ENCODE data around the gene TCERG1L.

The TCERG1L gene

DNA sequence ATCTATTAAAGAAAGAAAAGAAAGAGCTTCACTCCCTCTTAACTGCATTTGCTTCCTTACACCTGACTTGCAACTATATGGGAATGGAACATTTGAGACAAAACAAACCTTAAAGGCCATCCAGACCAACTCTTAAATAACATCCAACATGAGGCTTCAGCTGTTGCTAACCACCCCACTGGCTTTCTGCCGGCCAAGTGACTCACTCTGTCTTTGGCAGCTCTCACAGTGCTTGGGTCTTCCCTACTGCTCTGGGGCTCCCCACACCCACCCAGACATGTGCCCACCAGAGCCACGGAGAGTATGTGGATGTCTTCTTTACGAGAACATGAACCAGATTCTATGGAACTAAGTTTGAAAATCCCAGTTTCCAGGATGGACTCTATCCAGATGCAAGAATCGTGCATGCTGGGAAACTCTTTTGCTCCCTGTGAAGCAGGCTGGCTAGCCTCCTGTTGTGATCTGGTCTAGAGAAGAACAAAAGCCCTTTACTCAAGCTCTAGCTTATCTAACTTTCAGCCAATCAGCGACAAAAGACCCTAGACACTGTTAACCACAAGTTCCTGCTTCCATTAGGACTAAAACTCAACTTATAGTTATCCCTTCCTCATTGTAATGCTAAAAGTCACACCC lies 245.7 kb downstream of the TCERG1L start:
- no peak for DNase-seq (ENCODE audit: low spot score)

DNA sequence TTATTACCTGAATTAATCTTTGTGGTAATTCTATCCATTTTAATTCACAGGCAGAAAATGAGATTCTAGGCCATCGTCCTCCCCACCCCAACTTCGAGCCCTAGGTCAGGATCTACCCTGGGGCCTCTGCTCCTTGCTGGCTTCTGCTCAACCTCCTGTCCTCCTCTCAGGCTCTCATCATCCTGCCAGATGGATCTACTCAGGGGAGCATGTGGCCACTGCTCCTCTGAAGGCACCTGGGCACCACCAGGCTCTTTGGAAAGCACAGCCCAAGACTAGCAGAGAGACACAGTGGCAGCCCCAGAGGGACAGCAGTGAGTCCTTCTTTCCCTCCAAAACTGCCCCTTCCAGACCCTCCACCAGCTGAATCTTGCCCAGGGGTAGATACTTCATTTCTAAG lies 248.2 kb downstream of the TCERG1L start:
- no peak for DNase-seq (ENCODE audit: low spot score)

DNA sequence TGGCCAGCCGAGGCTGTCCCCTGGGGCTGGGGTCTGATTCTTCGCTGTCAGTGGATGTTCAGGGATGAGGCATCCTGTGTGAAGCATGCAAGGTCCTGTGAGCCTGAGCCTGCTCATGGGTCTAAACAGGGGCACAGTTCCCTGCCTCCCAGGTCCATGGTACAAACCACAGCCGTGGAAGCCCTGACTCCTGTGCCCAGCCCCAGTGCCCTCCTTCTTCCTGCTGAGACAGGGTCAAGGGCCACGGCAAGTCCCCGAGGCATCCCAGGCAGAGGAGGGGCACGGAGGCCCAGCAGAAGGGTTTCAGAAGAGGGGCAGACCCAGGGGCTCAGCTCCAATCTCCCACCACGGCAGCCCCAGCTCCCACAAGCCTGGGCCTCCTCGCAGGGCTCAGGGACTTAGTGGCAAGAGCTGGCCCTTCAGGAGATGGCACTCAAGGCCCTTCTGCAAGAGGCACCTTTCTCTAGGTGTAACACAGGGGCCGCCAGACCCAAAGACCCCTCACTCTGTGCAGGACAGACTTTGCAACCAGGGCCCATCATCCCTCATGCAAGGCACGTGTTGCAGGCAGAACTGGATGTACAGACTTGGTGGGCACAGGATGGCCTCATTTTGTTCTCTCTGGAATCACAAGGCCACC lies 248.8 kb downstream of the TCERG1L start:
- DNase-seq (ENCODE audit: low spot score) = no peak

DNA sequence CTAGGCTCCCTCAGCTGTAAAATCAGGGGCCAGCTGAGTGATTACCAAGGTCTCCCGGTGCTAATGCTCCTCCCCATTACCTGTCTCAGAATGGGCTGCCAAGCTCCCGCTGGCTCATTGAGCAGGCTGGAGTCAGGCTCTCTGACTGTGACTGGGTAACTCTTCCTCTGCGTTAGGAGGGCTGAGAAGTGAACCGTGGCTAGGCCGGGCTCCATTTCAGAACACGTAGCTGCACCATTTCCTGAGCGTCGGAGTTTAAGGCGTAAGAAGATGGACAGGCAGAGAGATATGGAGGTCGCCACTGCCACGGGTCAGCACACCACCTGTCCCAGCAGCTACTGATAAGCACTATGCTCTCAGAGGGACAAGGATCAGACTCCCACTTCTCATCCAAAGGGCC lies 250.3 kb downstream of the TCERG1L start:
- no peak for DNase-seq (ENCODE audit: low spot score)

DNA sequence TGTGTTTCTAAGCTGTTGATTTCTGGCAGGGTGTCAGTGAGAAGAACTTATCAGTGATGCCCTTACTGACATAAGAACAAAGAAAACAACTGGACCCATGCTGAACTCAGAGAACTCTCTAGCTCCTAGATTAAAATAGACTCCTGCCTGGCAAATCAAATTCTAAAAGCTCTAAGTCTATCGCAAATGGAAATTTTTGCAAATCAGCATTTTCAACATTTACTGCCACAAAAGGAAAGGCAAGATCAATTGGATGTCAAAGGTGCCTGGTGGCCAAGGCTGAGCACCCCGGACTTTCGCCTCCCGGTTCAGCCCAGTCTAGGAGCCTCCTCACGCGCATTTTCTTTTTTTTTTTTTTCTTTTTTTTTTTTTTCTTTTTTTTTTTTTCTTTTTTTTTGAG lies 251.6 kb downstream of the TCERG1L start:
- DNase-seq (ENCODE audit: low spot score) = no peak

DNA sequence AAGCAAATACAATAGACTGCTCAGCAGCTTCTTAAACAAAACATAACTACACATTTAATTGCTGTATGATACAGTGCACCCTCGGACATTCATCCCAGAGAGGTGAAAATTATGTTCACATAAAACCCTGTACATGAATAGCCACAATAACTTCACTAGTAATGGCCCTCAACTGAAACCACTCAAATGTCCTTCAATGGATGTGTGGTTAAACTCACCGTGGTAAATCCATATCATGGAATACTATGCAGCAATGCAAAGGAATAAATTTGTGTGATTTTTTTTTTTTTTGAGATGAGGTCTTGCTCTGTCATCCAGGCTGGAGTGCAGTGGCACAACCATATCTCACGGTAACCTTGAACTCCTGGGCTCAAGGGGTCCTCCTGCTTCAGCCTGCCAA lies 252.7 kb downstream of the TCERG1L start:
- no peak for DNase-seq (ENCODE audit: low spot score)

DNA sequence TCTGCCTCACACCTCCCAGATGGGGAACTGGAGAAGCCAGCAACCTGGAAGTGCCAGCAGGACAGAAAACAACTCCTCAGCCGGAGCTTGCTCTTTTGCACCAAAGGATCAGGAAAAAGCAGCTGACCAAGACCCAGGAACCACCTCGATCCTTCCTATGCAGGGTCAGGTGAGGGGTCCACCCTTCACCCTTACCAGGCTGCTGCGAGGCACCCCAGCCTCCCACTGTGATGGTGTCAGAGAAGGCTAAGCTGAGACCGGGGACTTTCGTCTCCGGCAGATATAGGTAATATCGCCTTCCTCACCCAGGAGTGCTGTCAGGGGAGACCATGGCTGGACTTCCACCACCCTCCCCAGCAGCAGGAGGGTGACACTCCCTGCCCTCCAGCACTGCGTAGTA lies 254.7 kb downstream of the TCERG1L start:
- DNase-seq (ENCODE audit: low spot score) = no peak

DNA sequence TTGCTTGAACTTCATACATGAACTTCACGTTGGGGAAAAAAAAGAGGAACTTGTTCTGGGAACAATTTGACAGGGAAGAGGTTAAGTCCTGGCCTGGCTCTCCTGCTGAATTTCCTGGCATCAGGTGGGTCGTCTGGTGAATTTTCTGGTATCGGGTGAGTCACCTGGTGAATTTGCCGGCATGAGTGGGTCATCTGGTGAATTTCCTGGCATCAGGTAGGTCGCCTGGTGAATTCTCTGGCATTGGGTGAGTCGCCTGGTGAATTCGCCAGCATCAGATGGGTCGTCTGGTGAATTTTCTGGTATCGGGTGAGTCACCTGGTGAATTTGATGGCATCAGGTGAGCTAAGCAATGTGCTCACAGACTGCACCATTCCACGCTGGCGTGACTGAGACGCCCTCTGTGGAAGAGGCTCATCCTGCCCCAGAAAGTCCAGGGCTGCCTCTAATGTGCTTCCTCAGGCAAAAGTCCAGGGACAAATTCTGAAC lies 255.4 kb downstream of the TCERG1L start:
- DNase-seq (ENCODE audit: low spot score) = no peak

DNA sequence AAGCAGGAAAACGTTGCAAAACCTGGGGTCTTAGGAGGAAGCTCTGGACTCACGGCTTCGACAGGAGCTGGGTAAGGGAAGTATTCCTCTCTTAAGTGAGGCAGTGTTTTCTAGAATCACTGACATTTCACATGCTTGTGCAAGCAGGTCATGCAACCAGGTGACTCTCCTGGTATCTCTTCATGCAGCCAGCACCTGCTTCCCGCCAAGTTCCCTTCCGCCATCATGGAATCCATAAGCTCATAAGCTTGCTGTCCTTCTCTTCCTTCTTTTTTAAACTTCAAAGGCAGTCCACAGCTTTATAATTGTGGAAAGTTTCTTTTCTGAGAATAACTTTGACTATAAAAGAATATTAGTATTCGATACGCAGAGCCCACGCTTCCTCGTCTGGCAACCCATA lies 256.1 kb downstream of the TCERG1L start:
- DNase-seq (ENCODE audit: low spot score) = no peak

DNA sequence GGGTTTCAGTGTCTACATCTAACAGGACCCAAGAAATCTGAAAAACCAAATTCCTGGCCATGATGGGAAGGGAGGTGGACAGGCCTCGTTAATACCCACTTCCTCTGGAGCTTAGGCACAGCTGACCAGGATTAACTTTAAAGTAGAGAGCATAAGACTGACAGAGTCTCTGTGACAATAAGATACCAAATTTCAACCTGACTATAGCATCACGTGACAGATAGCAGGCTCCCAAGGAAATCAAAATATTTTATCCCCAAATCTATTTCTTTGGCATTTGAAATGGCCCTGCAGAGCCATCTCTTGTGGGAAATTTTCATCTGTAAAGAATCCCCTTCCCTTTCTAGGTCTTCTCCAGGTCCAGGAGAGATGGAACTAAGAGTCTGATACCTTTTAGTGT lies 258.3 kb downstream of the TCERG1L start:
- DNase-seq (ENCODE audit: low spot score) = no peak

DNA sequence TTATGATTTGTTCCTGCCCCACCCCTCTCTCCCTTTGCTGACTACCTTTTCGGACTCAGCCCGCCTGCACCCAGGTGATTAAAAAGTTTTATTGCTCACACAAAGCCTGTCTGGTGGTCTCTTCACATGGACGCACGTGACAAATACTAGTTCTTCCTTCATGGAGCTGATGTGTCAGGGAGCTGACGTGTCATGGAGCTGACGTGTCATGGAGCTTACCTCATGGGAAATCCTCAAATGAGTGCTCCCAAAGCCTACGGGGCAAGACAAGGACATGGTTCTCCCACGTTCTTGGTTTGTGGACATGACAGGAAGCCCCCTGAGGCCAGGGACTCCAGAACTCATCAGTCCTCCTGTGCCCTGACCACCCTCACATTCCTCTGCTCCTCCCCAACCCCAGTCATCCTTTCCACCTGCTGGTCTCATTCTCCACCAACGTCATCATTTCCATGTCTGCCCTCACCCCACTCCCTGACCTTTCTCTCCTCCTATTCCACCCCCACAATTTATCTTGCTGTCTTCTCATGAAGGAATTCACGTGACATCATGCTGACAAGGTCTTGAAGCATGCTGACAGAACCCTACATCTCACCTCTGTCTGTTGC lies 261.3 kb downstream of the TCERG1L start:
- no peak for DNase-seq (ENCODE audit: low spot score)

DNA sequence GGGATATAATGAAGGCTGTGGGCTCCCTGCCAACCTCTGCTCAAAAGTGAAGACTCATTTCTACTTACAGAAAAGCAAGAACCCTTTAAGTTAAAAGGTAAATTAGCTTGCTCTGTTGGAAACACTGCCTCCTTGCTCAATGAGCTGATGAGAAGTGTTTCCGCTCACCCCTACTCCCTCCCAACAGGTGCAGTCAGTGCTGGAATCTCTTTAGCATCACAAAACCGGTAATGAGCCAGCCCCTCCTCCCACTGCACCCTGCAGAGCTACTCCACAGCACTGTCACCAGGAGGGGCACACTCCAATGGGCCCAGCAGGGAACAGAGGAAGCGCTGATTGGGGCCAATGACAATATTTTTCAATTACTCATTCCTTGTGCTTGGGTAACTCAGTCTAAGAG lies 262.5 kb downstream of the TCERG1L start:
- no peak for DNase-seq (ENCODE audit: low spot score)

DNA sequence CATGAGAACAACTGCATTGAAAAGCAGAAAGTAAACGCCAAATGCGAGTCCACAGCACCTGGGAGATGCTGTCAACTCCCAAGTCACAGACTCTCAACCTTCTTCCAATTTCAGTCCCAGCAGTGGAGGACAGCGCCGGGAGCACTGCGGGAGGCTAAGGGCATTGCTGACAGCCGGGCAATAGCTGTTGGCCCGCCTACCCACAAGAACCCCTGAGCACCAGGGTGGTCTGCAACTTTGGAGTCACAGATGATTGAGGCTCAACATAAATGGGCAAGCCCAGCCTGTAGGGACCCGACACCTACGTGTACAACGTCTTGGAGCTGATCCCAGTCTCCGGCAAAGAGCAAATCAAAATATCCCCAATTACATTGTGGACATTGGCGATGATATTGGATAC lies 262.9 kb downstream of the TCERG1L start:
- DNase-seq (ENCODE audit: low spot score) = no peak

DNA sequence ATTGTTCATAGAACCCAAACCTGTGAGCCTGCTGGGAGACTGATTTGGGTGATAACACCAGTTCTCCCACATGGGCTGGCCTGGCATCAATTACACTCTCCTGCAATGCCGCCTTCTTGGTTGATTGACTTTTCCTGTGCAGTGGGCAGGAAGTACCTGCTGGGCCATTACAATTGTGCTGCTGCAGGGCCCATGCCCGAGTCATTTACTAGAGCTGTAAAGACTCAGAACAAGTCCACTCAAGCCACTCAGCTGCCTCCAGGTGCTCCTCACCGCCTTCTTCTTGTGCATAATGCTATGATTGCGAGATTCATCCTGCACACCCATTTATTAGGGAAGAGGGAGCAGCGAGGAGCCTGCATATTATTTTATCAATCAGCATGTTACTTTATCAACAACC lies 264.0 kb downstream of the TCERG1L start:
- no peak for DNase-seq (ENCODE audit: low spot score)

DNA sequence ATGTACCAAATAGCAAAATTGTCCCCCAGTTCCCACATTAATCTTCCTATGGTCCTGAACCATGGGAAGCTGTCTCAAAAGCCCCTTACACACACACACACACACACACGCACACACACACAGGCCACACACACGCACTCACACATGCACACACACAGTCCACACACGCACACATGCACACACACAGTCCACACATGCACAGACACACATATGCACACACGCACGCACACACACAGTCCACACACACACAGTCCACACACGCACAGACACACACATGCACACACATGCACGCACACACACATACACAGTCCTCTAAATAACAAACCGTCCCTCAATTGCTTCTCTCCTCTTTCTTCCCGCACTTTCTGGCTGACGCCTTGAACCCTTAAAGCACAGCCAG lies 265.3 kb downstream of the TCERG1L start:
- DNase-seq (ENCODE audit: low spot score) = no peak

DNA sequence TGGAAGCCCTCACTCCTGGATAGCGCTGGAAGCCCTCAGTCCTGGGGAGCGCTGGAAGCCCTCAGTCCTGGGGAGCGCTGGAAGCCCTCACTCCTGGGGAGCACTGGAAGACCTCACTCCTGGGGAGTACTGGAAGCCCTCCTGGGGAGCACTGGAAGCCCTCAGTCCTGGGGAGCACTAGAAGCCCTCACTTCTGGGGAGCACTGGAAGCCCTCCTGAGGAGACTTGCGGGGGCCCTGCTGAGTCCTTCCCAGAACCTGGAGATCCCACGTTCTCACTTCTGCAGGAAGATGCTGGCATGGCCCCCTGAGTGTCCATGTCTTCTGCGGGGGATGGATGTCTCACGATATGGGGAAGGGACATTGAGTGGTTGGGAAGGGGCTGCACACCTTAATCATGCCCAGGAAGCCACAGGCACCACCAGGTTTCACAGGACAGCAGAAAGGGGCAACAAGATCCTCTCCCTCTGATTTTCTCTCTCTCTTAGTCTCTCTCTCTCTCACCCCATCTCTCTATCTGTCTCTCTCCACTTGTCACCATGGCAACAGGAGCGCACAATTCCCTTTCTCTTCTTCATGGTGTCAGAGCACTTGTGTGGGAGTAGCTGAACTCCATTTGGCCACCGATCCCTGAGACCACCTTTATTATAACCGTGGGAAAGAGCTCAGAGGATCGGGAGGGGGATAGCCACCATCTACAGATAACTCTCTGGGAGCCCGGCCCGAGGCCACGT lies 267.0 kb downstream of the TCERG1L start:
- DNase-seq (ENCODE audit: low spot score) = no peak

DNA sequence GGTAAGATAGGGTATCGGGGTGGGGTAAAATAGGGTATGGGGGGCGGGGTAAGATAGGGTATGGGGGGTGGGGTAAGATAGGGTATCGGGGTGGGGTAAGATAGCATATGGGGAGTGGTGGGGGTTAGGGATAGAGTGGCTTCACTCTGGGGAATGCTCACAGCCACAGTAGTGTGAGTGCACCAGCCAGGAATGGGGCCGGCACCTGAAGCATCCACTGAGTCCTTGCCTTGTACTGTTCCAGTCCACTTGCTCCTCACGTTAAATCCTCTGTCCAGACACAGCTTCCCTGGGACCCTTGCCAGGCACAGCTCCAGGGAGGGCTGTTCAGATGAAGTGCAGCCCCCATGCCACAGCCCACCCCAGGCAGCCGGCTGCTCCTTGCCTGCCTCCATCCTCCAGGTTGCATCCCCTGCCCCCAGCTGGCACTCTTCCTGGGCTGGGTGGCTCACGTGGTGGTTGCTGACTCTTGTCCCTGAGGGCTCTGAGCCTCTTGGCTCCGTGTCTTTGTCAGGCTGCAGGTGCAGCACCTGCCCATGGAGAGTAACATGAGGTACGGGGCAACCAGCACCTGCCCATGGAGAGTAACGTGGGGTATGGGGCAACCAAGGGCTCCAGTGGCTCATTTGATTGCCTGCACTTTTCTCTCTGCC lies 268.4 kb downstream of the TCERG1L start:
- no peak for DNase-seq (ENCODE audit: low spot score)
